ENCODE measurements around the gene RNF111.
"Not testable (repeated sequence)": the region's sequence is repeated elsewhere in the genome, so short reads cannot be mapped to it uniquely, and the experiment has no call there.

The RNF111 gene

DNA sequence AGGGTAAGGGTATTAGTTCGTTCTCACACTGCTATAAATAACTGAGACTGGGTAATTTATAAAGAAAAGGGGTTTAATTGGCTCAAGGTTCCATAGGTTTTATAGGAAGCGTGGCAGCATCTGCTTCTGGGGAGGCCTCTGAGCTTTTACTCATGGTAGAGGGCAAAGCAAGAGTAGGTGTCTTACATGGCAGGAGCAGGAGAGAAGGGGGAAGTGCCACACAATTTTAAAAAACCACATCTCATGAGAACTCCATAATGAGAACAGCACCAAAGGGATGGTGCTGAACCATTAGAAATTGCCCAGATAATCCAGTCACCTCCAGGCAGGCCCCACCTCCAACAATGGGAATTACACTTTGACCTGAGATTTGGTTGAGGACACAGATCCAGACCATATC, 12.2 kb downstream of the RNF111 start:
- H3K9me3 ChIP-seq (ENCODE audit: control insufficient read depth in 5 of 5, low read length in 5 of 5): no peaks in the 10 kb centered on the region
- peaks cover 0 to 2% (median 0%) of the 10 kb centered on the region in 5 donors for H3K36me3 ChIP-seq (ENCODE audit: control insufficient read depth in 5 of 5, insufficient read depth in 5 of 5, low read length in 5 of 5)
- no peak overlapping the region for H3K4me3 ChIP-seq (ENCODE audit: low read depth in 1 of 5, low read length in 5 of 5)
- no peaks in the 10 kb centered on the region for H3K27me3 ChIP-seq (ENCODE audit: control insufficient read depth in 5 of 5, insufficient read depth in 4 of 5, low read length in 5 of 5)
- no peak overlapping the region for H3K27ac ChIP-seq (ENCODE audit: low read depth, low read length)
- H3K4me1 ChIP-seq (ENCODE audit: control insufficient read depth in 5 of 5, insufficient read depth in 5 of 5, low read length in 5 of 5): peaks cover 0 to 22% (median 7%) of the 10 kb centered on the region in 5 donors
- H3K9ac ChIP-seq (ENCODE audit: low read length in 5 of 5): no peak overlapping the region

DNA sequence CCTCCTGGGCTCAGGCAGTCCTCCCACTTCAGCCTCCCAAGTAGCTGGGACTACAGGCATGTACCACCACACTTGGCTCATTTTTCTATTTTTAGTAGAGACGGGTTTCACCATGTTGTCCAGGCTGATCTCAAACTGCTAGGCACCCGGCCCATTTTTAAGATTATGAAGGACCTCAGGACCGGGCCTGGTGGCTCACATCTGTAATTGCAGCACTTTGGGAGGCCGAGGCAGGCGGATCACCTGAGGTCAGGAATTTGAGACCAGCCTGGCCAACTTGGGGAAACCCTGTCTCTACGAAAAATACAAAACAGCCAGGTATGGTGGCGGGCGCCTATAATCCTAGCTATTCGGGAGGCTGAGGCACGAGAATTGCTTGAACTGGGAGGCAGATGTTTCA, 12.8 kb downstream of the RNF111 start:
- not testable (repeated sequence) for H3K9ac ChIP-seq (ENCODE audit: low read length in 5 of 5); H3K9me3 ChIP-seq (ENCODE audit: control insufficient read depth in 5 of 5, low read length in 5 of 5); H3K27me3 ChIP-seq (ENCODE audit: control insufficient read depth in 5 of 5, insufficient read depth in 4 of 5, low read length in 5 of 5); H3K36me3 ChIP-seq (ENCODE audit: control insufficient read depth in 5 of 5, insufficient read depth in 5 of 5, low read length in 5 of 5); H3K27ac ChIP-seq (ENCODE audit: low read depth, low read length); H3K4me3 ChIP-seq (ENCODE audit: low read depth in 1 of 5, low read length in 5 of 5)
- H3K4me1 ChIP-seq (ENCODE audit: control insufficient read depth in 5 of 5, insufficient read depth in 5 of 5, low read length in 5 of 5): peaks cover 0 to 17% (median 7%) of the 10 kb centered on the region in 5 donors

DNA sequence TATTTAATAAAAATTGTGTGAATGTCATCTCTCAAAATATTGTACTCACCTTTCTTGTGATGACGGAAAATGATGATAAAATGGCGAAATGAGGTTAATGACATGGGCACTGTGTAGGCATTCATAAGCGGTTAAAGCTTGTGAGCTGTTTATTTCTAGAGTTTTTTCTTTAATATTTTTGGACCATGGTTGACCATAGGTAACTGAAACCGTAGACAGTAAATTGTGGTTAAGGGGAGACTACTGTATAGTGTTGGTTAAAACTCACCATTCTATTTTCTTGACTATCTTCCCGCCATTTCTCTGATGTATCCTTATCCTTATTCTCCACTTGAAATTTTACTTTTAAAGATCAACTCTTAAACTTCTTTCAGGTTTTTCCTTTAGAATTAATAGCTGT, 14.5 kb downstream of the RNF111 start:
- no peak overlapping the region for H3K27ac ChIP-seq (ENCODE audit: low read depth, low read length)

DNA sequence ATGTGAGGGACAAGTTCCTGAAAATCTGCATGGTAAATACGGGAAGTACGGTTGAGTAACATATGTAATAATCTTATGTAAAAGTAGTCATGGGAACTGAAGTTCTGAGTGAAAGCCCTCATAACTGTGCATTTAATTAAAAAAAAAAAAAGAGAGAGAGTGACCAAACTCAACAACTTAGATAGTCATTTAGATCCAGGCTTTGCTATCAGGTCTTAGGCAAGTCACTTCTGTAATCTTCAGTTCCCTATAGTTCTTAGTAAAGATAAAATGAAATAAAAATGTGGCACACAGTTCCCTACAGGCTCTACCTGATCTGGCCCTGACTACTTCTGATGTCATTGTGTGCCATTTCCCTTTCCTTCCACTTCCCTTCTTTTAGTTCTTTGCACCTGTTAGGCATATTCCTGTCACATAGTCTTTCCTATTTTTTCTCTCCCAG, 15.0 kb downstream of the RNF111 start:
- Histone ChIP-seq H3K27ac (ENCODE audit: low read depth, low read length) (no peak overlapping the region), H3K36me3 (ENCODE audit: control insufficient read depth in 5 of 5, insufficient read depth in 5 of 5, low read length in 5 of 5) (peaks cover 0 to 11% (median 5%) of the 10 kb centered on the region in 5 donors), H3K4me3 (ENCODE audit: low read depth in 1 of 5, low read length in 5 of 5) (no peak overlapping the region), H3K9ac (ENCODE audit: low read length in 5 of 5) (no peak overlapping the region), H3K4me1 (ENCODE audit: control insufficient read depth in 5 of 5, insufficient read depth in 5 of 5, low read length in 5 of 5) (peaks cover 0 to 15% (median 7%) of the 10 kb centered on the region in 5 donors), H3K9me3 (ENCODE audit: control insufficient read depth in 5 of 5, low read length in 5 of 5) (no peaks in the 10 kb centered on the region), H3K27me3 (ENCODE audit: control insufficient read depth in 5 of 5, insufficient read depth in 4 of 5, low read length in 5 of 5) (no peaks in the 10 kb centered on the region)

More for the DNA sequence above, 14.5 kb downstream of the RNF111 start:
- peaks cover 0 to 11% (median 5%) of the 10 kb centered on the region in 5 donors for H3K36me3 ChIP-seq (ENCODE audit: control insufficient read depth in 5 of 5, insufficient read depth in 5 of 5, low read length in 5 of 5)
- no peak overlapping the region for H3K9ac ChIP-seq (ENCODE audit: low read length in 5 of 5)
- H3K27me3 ChIP-seq (ENCODE audit: control insufficient read depth in 5 of 5, insufficient read depth in 4 of 5, low read length in 5 of 5): no peaks in the 10 kb centered on the region
- no peak overlapping the region for H3K4me3 ChIP-seq (ENCODE audit: low read depth in 1 of 5, low read length in 5 of 5)
- H3K9me3 ChIP-seq (ENCODE audit: control insufficient read depth in 5 of 5, low read length in 5 of 5): no peaks in the 10 kb centered on the region
- H3K4me1 ChIP-seq (ENCODE audit: control insufficient read depth in 5 of 5, insufficient read depth in 5 of 5, low read length in 5 of 5): peaks cover 0 to 15% (median 7%) of the 10 kb centered on the region in 5 donors

DNA sequence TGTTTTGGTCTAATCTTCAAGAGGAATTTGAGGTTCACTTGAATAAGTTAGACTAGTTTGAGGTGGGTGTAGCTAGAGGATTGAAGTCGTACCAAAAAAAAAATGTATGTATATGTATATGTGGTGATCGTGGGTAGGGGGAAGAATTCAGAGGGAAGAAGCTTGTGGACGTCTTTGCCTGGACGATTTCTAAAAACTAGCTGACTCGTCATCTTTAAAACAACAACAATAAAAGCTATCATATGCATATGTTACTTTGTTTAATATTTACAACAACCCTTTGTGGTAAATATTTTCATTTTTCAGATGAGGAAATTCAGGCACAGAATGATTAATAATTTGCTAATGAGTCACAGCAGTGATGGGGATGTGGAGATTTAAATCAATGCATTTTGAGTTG, 18.1 kb downstream of the RNF111 start:
- Histone ChIP-seq H3K36me3 (ENCODE audit: control insufficient read depth in 5 of 5, insufficient read depth in 5 of 5, low read length in 5 of 5) (peaks cover 0 to 13% (median 5%) of the 10 kb centered on the region in 5 donors), H3K27me3 (ENCODE audit: control insufficient read depth in 5 of 5, insufficient read depth in 4 of 5, low read length in 5 of 5) (no peaks in the 10 kb centered on the region), H3K4me1 (ENCODE audit: control insufficient read depth in 5 of 5, insufficient read depth in 5 of 5, low read length in 5 of 5) (peaks cover 0 to 5% (median 0%) of the 10 kb centered on the region in 5 donors)

DNA sequence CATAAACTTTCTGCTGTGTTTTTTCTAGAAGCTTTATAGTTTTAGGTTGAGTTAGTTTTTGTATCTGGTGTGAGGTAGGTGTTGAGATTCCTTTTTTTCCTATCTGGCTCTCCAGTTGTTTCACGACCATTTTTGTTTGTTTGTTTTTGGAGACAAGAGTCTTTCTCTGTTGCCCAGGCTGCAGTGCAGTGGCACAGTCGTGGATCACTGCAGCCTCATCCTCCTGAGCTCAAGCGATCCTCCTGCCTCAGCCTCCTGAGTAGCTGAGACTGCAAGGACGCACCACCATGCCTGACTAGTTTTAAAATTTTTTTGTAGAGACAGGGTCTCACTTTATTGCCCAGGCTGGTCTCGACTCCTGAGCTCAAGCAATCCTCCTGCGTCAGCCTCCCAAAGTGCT, 20.6 kb downstream of the RNF111 start:
- Histone ChIP-seq H3K36me3 (ENCODE audit: control insufficient read depth in 5 of 5, insufficient read depth in 5 of 5, low read length in 5 of 5) (peaks cover 0 to 13% (median 5%) of the 10 kb centered on the region in 5 donors), H3K9me3 (ENCODE audit: control insufficient read depth in 5 of 5, low read length in 5 of 5) (no peaks in the 10 kb centered on the region), H3K4me3 (ENCODE audit: low read depth in 1 of 5, low read length in 5 of 5) (no peak overlapping the region), H3K27ac (ENCODE audit: low read depth, low read length) (no peak overlapping the region), H3K4me1 (ENCODE audit: control insufficient read depth in 5 of 5, insufficient read depth in 5 of 5, low read length in 5 of 5) (peaks cover 0 to 2% (median 0%) of the 10 kb centered on the region in 5 donors), H3K9ac (ENCODE audit: low read length in 5 of 5) (no peak overlapping the region), H3K27me3 (ENCODE audit: control insufficient read depth in 5 of 5, insufficient read depth in 4 of 5, low read length in 5 of 5) (no peaks in the 10 kb centered on the region)

More for the DNA sequence above, 18.1 kb downstream of the RNF111 start:
- no peak overlapping the region for H3K9ac ChIP-seq (ENCODE audit: low read length in 5 of 5)
- no peak overlapping the region for H3K4me3 ChIP-seq (ENCODE audit: low read depth in 1 of 5, low read length in 5 of 5)
- no peaks in the 10 kb centered on the region for H3K9me3 ChIP-seq (ENCODE audit: control insufficient read depth in 5 of 5, low read length in 5 of 5)
- no peak overlapping the region for H3K27ac ChIP-seq (ENCODE audit: low read depth, low read length)

DNA sequence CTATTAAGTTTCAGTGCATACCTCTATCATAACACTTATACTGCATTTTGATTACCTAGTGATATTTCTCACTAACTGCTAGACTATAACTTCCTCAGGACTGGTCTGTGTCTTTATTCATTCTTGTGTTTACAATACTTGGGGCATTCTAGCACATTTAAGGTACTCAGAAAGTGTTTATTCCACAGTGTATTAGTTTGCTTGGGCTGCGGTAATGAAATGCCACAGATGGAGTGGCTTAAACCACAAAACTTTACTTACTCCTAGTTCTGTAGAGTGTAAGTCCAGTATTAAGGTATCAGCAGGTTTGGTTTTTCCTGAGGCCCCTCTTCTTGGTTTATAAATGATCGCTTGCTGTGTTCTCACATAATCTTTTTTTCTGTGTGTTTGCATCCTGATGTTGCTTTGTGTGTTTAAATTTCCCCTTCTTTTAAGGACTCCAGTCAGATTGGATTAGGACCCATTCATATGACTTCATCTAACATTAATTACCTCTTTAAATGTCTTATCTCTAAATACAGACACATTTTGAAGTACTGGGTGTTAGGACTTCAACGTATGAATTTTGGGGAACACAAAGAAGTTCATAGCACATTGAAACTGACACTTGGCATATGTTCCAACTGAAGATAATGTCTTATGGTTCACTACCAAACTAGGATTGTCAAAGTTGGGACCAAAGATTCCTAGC, 23.9 kb downstream of the RNF111 start:
- H3K9me3 ChIP-seq (ENCODE audit: control insufficient read depth in 5 of 5, low read length in 5 of 5): no peaks in the 10 kb centered on the region
- H3K4me3 ChIP-seq (ENCODE audit: low read depth in 1 of 5, low read length in 5 of 5): no peak overlapping the region
- no peak overlapping the region for H3K27ac ChIP-seq (ENCODE audit: low read depth, low read length)
- peaks cover 0 to 2% (median 0%) of the 10 kb centered on the region in 5 donors for H3K36me3 ChIP-seq (ENCODE audit: control insufficient read depth in 5 of 5, insufficient read depth in 5 of 5, low read length in 5 of 5)
- no peaks in the 10 kb centered on the region for H3K27me3 ChIP-seq (ENCODE audit: control insufficient read depth in 5 of 5, insufficient read depth in 4 of 5, low read length in 5 of 5)
- no peak overlapping the region for H3K9ac ChIP-seq (ENCODE audit: low read length in 5 of 5)
- peaks cover 0 to 10% (median 0%) of the 10 kb centered on the region in 5 donors for H3K4me1 ChIP-seq (ENCODE audit: control insufficient read depth in 5 of 5, insufficient read depth in 5 of 5, low read length in 5 of 5)

DNA sequence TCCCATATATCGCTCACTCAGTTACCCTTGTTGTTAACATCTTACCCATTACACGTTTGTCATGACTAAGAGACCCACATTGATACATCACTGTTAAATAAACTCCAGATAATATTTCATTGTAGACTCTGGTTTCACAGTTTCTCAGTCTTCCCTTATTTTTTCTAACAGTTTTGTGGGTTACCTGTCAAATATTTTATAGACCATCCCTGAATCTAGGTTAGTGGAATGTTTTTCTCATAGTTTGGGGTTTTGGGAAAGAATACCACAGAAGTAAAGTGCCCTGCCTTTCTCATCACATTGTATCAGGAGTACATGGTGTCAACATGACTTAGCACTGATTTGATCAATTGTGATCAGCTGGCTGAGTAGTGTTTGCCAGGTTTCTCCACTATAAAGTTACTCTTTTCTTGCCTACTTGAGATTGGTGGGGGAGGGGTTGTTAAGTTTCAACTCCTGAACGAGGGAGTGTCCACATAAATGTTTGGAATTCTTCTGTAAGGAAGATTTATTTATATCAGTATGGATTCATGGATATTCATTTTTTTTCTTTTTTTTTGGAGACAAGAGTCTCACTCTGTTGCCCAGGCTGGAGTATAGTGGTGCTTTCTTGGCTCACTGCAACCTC, 25.9 kb downstream of the RNF111 start:
- Histone ChIP-seq H3K27me3 (ENCODE audit: control insufficient read depth in 5 of 5, insufficient read depth in 4 of 5, low read length in 5 of 5) (no peaks in the 10 kb centered on the region), H3K4me1 (ENCODE audit: control insufficient read depth in 5 of 5, insufficient read depth in 5 of 5, low read length in 5 of 5) (peaks cover 0 to 12% (median 0%) of the 10 kb centered on the region in 5 donors), H3K9ac (ENCODE audit: low read length in 5 of 5) (no peak overlapping the region), H3K9me3 (ENCODE audit: control insufficient read depth in 5 of 5, low read length in 5 of 5) (no peaks in the 10 kb centered on the region), H3K36me3 (ENCODE audit: control insufficient read depth in 5 of 5, insufficient read depth in 5 of 5, low read length in 5 of 5) (no peaks in the 10 kb centered on the region), H3K4me3 (ENCODE audit: low read depth in 1 of 5, low read length in 5 of 5) (no peak overlapping the region), H3K27ac (ENCODE audit: low read depth, low read length) (no peak overlapping the region)

DNA sequence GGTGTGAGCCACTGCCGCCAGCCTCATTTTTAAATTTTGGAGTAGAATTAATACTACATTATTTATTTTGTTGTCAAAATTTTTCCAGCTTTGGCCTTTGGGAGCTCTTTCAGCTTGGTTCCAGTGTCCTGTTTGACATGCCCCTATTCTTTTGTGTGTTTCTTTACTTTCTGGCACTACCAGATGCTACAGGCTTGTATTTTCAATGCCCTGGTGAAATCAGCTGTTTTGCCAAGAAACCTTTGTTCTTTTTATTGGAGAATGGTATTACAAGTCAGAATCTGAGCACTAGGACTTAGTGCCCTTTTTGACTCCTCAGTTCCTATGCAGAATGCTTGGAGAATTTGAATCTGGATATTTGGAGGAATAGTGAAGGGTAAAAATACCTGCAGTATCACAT, 26.6 kb downstream of the RNF111 start:
- Histone ChIP-seq H3K27ac (ENCODE audit: low read depth, low read length) (no peak overlapping the region), H3K27me3 (ENCODE audit: control insufficient read depth in 5 of 5, insufficient read depth in 4 of 5, low read length in 5 of 5) (no peaks in the 10 kb centered on the region), H3K9me3 (ENCODE audit: control insufficient read depth in 5 of 5, low read length in 5 of 5) (no peaks in the 10 kb centered on the region), H3K4me1 (ENCODE audit: control insufficient read depth in 5 of 5, insufficient read depth in 5 of 5, low read length in 5 of 5) (peaks cover 0 to 12% (median 0%) of the 10 kb centered on the region in 5 donors), H3K36me3 (ENCODE audit: control insufficient read depth in 5 of 5, insufficient read depth in 5 of 5, low read length in 5 of 5) (no peaks in the 10 kb centered on the region), H3K4me3 (ENCODE audit: low read depth in 1 of 5, low read length in 5 of 5) (no peak overlapping the region), H3K9ac (ENCODE audit: low read length in 5 of 5) (no peak overlapping the region)

DNA sequence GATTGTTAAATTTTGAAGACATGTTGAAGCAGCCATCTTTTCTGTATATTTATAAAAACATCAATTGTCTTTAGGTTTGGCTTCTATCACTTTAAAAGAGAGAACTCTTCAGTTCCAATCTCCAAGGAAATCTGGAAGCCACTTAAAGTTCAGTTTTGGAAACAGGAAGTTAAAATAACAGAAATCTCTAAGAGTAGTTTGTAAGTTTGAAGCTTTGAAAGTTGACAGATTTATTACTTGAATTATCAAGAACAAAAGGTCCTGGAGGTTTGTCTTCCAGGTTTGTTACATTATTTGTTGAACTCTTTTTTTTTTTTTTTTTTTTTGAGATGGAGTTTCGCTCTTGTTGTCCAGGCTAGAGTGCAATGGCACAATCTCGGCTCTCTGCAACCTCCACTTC, 30.0 kb downstream of the RNF111 start:
- Histone ChIP-seq H3K9me3 (ENCODE audit: control insufficient read depth in 5 of 5, low read length in 5 of 5) (no peaks in the 10 kb centered on the region), H3K4me1 (ENCODE audit: control insufficient read depth in 5 of 5, insufficient read depth in 5 of 5, low read length in 5 of 5) (peaks cover 0 to 12% (median 0%) of the 10 kb centered on the region in 5 donors), H3K4me3 (ENCODE audit: low read depth in 1 of 5, low read length in 5 of 5) (no peak overlapping the region), H3K27me3 (ENCODE audit: control insufficient read depth in 5 of 5, insufficient read depth in 4 of 5, low read length in 5 of 5) (no peaks in the 10 kb centered on the region), H3K36me3 (ENCODE audit: control insufficient read depth in 5 of 5, insufficient read depth in 5 of 5, low read length in 5 of 5) (peaks cover 0 to 3% (median under 1%) of the 10 kb centered on the region in 5 donors), H3K27ac (ENCODE audit: low read depth, low read length) (no peak overlapping the region), H3K9ac (ENCODE audit: low read length in 5 of 5) (no peak overlapping the region)

All from subcutaneous abdominal adipose tissue (tissue), 5 donors.